DLD1 (cell line): Measurements from ENCODE around the gene FBLN2.

Source experiments
- in situ Hi-C: cut with HindIII; loops from 2 replicates; pipeline ENCODE4 v1.10.0; 2017; ENCODE audit warnings: low sequenced_read_pairs

FBLN2 gene

GRCh38 chr3:13513051-13513912 lies 35.6 kb upstream of the FBLN2 start:
- in situ Hi-C loops = loop anchor here (25.0 kb wide), 2 partner anchors 124 to 374 kb away; partner anchors contain the start of gene WNT7A

DNA sequence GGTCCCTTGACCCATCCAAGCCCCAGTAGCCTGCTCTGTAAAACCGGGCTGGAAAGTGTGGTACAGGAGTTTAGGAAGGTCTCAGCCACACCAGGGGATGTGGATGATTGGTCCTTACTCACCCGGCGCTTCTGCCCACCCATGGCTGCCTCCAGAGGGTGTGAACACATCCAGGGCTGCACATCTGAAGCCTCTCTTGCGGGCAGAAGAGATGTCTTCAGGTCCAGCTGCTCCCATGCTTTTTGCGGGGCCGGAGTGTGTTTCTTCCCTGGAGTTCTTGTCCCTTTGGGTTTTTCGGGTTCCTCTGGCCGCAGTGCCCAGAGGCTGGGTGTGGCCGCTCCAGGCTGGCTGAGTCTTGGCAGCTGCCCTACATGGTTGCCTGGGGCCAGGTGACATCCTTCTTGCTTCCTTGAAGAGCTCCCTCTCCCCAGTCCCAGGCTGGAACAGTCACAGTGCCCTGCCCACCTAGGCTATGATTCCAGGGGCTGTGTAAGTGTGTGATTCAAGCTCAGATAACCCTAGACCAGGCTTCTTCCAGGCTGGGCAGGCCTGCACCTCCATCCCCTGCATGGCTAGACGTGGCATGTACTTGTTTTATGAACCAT lies 34.9 kb upstream of the FBLN2 start:
- in situ Hi-C loops = loop anchor here (25.0 kb wide), 2 partner anchors 123 to 373 kb away; partner anchors contain the start of gene WNT7A

- in situ Hi-C loops = loop anchor here (25.0 kb wide), 2 partner anchors 122 to 372 kb away; partner anchors contain the start of gene WNT7A
Measured at GRCh38 chr3:13514639-13515435, 34.1 kb upstream of the FBLN2 start.

GRCh38 chr3:13515786-13516759 lies 32.9 kb upstream of the FBLN2 start:
- in situ Hi-C loops = loop anchor here (25.0 kb wide), 2 partner anchors 121 to 371 kb away; partner anchors contain the start of gene WNT7A

- in situ Hi-C loops = loop anchor here (25.0 kb wide), 2 partner anchors 121 to 371 kb away; partner anchors contain the start of gene WNT7A
Measured at GRCh38 chr3:13516760-13517135, 32.2 kb upstream of the FBLN2 start.

DNA sequence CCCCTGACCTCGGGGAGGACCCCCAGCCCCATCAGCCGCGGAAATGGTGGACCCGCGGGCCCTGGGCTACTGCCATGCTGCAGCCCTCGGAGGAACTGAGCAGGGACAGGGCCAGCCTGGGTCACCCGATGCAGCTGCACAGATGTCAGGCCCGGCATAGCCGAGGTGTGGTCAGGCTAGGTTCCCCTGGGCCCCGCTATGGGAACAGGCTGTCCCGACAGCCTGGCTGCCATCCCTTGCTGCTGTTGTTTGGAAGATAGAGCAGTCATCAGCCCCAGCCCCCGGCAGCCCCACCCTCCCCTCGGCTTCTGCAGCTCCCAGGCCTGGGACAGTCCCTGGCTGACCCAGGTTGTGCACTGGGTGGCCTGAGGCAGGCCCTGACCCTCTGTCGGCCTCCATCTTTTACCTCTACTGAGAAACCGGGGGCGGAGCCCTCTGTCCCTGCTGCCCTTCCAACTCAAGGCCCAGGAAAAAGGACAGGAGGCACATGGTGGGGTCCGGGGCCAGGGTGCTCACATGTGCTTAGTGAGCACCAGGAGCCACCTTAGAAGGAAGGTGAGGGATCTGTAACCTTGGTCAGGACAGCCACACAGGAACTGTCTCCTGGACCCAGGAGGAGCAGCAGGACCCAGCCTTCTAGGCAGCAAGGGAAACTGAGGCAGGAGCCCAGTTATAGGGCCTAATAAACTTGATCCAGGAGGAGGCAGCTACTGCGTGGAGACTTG lies 31.5 kb upstream of the FBLN2 start:
- in situ Hi-C loops = loop anchor here (25.0 kb wide), 2 partner anchors 120 to 370 kb away; partner anchors contain the start of gene WNT7A

DNA sequence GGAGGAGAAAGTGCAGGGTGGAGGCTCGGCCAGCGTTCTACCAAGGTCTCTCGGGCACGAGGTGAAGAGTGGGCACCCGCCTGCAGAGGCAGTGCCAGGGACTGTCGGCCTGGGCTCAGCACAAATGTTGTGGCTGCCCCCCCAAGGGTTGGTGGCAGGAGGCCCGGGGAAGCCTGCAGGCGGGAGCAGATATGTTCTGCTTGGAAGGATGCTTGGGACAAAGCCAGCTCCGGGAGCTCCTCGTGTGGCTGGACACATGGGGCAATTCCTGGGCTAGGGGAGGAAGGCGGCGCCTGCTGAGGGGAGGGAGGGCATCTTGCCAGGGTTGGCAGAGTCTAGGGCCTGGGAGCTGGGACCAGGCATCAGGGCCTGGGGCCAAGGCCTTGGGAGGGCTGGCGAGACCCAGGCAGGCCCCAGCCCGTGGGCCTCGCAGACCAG lies 30.4 kb upstream of the FBLN2 start:
- in situ Hi-C loops = loop anchor here (25.0 kb wide), 2 partner anchors 119 to 369 kb away; partner anchors contain the start of gene WNT7A

- in situ Hi-C loops = loop anchor here (25.0 kb wide), 2 partner anchors 118 to 368 kb away; partner anchors contain the start of gene WNT7A
Measured at GRCh38 chr3:13519006-13519791, 29.7 kb upstream of the FBLN2 start.

DNA sequence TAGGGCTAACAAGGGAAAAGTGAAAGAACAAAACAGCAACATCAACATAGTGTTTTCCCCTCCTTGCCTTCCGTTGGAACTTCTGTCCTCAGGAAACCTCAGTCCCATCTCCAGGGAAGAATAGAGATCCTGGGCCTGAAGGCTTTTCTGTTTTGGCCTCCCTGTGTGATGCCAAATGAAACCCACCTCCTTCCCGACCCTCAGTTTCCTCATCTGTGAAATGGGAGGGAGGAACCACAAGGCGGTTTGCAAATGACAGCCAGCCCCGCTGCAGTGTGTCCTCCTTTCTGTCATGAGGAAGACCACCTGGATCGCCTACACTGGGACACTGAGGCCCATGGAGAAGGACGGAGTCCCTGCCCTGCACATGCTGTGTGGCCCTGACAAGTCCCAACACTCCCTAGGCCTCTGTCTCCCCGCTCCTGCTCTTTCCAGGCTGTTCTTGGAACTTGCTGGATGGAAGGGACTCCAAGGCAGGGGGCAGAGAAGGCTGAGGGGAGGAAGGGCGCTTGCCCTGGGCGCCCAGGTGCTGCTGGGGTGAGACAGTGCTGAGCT lies 28.5 kb upstream of the FBLN2 start:
- in situ Hi-C loops = loop anchor here (25.0 kb wide), 2 partner anchors 117 to 367 kb away; partner anchors contain the start of gene WNT7A

DNA sequence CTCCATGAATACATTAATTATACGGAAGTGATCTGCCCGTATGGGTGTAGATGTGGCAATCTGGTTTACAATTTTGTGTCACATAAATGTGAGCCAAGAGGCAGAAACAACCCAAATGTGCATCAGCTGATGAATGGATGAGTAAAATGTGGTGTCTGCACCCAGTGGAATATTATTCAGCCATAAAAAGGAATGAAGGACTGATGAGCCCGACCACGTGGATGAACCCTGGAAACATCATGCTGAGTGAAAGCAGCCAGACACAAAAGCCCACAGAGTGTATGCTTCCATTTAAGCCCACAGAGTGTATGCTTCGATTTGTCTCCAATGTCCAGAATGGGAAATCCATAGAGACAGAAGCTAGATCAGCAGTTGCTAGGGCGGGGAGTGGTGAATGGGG lies 27.6 kb upstream of the FBLN2 start:
- in situ Hi-C loops = loop anchor here (25.0 kb wide), 2 partner anchors 116 to 366 kb away; partner anchors contain the start of gene WNT7A

- in situ Hi-C loops = loop anchor here (25.0 kb wide), 2 partner anchors 116 to 366 kb away; partner anchors contain the start of gene WNT7A
Measured at GRCh38 chr3:13521749-13522148, 27.2 kb upstream of the FBLN2 start.

GRCh38 chr3:13522236-13522635 lies 26.7 kb upstream of the FBLN2 start:
- in situ Hi-C loops = loop anchor here (25.0 kb wide), 2 partner anchors 115 to 365 kb away; partner anchors contain the start of gene WNT7A

GRCh38 chr3:13524979-13525669 lies 23.8 kb upstream of the FBLN2 start:
- in situ Hi-C loops = loop anchor here (25.0 kb wide), 2 partner anchors 112 to 362 kb away; partner anchors contain the start of gene WNT7A

DNA sequence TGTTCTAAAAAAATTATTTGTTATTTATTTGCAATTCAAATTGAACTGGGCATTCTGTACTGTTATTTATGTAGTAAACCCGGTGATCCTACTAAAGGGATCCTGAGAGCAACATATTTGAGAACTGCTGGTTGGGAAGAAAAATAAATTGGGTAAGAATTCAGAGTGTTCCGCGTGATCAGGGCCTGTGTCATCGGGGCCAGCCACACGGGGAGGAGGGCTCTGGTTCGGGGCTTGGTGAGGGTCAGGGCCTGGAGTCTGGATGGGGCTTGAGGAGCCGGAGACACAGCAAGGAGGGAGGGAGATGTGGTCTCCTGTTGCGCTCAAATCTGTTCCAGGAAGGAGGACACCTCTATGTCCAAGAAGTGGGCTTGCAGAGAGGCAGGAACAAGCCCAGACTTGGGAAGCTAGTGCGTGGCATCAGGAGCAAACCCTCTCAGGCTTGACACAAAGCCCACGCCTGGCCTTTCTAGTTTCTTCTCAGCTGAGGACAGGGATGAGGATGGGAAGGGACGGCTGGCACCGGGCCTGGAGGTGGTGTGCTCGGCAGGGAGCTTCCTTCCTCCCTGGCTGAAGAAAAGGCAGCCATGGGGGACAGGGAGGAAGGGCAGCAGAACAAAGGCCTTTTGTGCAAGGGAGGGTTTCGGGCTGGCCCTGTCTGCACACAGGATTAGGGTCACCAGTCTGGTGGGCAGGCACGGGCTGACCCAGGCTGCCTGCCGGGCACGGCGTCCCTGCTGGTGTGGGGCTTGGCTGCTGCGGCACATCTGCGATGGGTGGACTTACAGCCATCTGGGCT lies 22.9 kb upstream of the FBLN2 start:
- in situ Hi-C loops = no loop called here

DNA sequence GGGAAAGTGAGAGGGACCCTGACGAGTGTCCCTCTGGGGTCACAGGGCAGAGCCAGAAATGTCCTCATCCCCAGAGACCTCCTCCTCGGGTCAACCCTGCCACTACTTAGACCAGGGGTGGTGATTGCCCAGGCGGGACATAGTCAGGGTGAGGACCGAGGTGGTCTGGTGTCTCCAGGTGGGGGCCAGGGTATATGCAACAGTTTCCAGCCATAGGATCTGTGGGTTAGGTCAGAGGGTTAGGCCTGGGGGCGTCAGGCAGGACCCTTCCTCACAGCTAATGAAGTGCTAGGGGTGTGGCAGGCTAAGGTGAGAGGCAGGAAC lies 22.3 kb upstream of the FBLN2 start:
- in situ Hi-C loops = no loop called here

DNA sequence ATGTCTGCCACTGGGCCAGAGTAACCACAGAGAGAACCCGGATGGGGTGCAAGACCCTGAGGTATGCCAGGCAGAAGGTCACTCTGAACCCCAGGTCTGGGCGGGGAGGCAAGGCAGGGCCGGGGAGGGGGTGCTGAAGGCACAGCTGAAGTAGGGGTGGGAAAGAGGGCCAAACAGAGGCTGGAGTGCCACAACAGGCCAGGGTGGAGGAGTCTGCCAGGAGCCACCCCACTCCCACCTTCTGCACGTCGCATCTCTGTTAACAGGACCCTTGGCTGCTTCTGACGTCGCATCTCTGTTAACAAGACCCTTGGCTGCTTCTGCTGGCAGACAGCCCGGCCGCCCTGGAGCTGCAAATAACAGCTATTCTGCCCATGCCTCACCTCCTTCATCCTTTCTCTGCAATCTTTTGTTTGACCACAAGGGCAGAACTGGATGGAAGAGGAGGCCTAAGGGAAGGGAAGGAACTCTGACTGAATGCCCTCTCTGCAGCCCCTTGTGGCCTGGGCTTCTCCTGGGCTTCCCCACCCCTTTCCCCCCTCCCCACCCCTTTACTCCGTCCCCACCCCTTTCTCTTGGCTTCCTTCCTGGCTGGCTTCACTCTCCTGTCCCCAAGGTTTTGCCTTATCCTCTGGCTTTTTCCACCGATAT lies 20.6 kb upstream of the FBLN2 start:
- in situ Hi-C loops = no loop called here
